NCI-H1417 treated with DMSO at 0.1 percent for 48 hours (cell line): ENCODE data around the gene USP31.

Source experiments
- DNase-seq: peaks from one replicate; lab custom pipeline; 2025; lab: John Stamatoyannopoulos, UW

Gene USP31

GRCh38 chr16:23132775-23133463 lies 16.3 kb downstream of the USP31 start:
- no peak for DNase-seq

DNA sequence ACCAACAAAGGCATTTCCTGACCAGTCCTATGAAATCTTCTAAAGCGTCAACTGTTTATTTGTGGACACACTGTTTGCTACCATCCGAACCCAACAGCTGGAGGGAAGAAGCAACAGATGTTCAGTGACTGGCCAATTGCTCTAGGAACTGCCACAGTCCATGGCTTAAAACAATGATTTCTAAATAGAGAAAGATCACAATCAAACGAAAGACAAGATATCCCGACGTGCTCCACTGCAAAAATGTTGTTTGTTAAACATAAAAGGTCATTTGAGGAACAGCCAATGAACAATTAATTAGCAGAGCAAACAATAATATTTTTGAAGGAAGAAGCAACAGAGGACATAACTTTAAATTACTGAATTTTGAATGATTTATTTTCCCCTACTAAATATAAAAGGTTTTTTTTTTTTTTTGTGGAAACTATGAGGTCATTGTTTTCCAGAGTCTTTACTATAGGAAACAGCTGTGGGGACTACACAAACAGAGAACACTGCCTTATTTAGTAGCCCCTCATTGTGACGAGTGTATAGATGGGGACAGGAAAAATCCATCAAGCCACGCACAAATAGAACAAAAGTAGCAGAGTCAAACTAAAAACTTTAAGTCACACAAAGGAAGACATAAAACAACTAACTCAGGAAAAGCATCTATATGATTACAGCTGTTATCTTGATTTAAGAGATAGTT lies 17.2 kb downstream of the USP31 start:
- no peak for DNase-seq

GRCh38 chr16:23131436-23131835 lies 17.8 kb downstream of the USP31 start:
- no peak for DNase-seq

DNA sequence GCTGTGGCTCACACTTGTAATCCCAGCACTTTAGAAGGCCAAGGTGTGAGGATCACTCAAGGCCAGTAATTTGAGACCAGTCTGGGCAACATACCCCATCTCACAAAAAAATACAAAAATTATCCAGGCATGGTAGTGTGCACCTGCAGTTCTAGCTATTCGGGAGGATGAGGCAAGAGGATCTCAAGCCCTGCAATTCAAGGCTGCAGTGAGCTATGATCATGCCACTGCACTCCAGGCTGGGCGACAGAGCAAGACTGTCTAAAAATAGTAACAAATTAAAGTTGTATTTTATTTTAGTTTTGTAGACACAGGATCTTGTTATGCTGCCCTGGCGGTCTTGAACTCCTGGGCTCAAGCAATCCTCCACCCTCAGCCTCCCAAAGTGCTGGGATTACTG lies 18.2 kb downstream of the USP31 start:
- no peak for DNase-seq

DNA sequence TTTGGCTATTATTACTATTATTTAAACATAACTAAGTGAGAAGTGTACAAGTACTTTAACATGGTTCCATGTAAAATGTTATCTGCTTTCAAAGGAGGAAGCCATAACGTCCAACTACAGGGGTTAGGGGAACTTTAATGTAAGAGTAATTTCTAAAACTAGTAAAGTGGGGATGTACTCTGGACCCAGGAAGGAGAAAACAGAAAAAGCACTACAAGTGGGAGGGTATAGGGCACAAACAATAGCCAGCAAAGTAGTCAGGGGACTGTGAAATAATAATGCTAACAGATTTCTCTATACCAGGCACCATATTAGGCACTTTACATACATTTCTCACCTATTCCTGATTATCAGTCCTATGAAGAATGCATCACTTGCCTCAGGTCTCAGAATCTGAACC lies 19.6 kb downstream of the USP31 start:
- no peak for DNase-seq

- no peak for DNase-seq
Observed at GRCh38 chr16:23128056-23128455, 21.2 kb downstream of the USP31 start.

- no peak for DNase-seq
Observed at GRCh38 chr16:23125277-23125676, 24.0 kb downstream of the USP31 start.

GRCh38 chr16:23124315-23124714 lies 24.9 kb downstream of the USP31 start:
- DNase-seq: no peak

- no peak for DNase-seq
Observed at GRCh38 chr16:23122144-23122543, 27.1 kb downstream of the USP31 start.

DNA sequence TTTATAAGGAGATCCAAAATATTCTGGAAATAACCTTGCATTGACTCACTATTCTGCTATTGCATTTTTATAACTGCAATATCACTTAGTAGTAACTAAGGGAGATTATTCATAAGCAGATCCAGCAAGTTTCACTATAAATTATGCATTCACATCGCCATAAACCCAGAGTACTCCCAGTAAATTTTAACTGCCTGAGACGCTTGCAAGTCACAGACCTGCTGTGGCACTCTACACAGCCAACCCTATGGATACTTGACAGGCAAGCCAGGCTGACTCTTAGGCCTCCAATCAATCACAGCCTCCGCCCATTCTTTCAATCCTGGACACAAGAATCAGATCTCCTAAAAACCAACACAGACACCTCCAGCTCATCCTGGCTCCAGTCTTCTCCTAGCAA lies 28.2 kb downstream of the USP31 start:
- no peak for DNase-seq

DNA sequence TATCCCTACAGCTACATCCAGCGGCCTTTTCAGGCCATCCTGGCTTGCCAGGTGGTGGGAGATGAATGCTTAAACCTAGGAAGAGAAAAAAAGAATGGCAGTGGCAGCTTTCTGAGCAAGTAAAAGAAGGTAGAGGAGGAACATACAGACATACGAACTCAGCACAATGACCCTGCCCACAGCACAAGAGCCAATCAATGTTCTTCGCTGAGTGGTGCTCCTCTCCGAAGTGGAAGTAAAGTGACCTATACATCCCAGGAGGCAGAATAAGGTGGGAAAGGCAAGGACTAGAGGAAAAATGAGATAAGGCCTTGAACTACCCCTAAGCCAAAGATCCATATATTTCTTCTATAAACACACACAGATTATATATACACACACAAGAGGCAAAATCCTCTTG lies 28.7 kb downstream of the USP31 start:
- DNase-seq: no peak

DNA sequence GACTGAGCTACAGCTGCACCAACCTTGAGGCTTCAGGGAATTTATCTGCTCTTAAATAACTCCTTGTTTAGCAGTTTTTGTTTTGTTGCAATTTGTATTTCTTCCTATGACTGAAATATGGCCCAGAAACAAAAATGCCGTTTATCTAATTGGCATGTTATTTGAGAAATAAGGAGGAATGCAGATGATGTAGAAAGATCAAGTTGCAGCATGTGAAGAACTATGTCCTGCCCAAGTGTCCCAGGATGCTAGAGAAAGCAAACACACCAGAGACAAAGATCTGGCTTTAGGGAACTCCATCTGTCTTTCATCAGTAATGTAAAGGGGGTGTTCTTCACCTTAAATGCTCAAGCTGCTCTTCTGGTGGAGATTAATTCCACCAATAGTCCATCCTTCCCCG lies 29.7 kb downstream of the USP31 start:
- DNase-seq: no peak

DNA sequence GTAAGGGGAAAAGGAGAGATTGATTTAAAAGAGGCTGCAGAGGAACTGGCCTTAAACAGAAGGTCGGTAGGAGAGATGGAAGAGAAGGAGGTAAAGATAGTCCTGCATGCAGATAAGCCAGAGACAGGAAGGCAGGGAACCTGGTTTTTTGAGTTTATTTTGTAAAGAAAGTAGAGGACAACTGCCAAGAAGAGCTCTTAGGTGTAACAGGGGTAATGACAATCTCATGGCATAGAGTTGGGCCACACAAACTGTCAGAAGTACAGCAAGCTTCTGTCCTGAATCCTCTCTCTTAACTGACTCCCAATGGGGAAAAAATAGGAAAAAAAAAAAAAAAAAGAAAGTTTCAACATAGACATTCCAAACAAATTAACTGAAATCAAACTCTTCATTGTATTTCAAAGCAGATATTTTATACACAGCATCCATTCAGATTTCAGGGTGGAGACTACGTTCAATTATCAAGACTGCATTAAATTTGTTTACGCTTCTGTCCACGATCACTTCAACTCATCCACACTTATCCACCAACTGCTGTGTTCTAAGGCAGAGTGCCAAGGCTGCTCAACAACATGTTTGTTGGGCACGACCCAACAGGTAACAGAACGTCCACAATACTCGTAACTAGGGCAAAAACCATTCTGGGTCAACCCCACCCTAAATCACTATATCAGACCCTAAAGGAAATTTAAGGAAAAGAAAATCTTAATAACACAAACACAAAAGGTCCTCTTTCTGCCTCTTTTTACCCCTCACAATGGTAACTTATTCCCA lies 34.9 kb downstream of the USP31 start:
- no peak for DNase-seq

DNA sequence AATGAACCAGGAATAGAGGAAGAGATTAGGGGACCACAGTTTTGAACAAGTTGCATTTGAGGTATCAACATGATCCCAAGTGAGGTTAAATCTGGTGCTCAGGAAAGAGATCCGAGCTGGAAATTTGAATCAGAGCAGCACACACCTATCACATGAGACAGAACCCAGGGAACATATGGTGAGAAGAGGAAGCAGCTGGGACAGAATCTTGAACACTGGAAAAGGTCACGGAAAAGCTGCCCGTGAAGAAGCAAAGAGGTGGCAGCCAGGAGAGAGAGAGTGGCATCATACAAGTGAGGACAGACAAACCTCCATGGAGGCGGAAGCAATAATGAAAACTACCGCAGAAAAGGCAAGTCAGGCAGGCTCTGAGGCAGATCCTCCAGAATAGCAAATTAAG lies 36.1 kb downstream of the USP31 start:
- DNase-seq: no peak

DNA sequence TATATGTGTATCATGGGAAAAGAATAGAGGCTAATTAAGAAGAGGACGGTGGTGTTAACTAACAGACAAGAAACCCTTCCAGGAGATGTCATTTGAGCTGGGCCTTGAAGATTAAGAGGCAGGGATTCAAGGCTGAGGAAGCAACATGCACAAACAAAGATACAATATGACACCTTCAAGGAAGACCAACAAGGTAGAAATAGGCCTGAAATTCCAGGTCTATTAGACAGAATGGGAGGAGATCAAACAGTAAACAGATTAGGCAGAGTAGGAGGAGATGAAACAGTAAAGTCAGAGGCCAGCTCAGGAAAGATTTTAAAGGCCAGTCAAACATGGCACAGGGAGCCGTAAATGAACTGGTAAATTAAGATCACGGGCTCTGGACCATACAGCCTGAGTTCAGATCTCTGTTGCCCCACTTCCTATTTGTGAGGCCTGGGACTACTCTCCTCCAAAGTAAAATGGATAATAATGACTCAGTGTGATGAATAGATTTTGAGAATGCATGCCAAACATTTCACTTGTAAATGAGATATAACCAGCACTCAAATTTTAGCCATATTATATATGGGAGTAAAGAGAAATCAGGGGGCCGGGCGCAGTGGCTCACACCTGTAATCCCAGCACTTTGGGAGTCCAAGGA lies 38.9 kb downstream of the USP31 start:
- no peak for DNase-seq

DNA sequence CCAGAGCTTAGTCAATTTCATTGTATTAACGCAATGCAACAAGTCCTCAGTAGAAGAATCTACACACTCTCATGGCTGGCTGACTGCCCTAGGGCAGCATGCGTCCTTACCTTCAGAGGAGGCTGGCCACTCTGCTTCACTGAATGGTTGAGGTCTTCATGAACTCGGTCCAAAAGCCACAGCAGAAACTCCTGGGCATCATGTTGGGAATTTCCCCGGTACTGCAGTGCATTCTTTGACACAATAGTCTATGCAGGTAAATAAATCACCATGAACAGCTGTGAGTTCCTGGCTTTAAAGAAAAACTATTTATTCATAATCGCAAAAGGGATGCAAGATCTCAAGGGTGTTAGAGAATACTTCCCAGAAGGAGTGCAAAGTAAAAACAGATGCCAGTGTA lies 41.3 kb downstream of the USP31 start:
- DNase-seq: no peak

GRCh38 chr16:23107117-23107516 lies 42.1 kb downstream of the USP31 start:
- peak; percentile 2 for DNase-seq

- no peak for DNase-seq
Observed at GRCh38 chr16:23105309-23105708, 43.9 kb downstream of the USP31 start.

- no peak for DNase-seq
Observed at GRCh38 chr16:23104032-23104955, 45.0 kb downstream of the USP31 start.

DNA sequence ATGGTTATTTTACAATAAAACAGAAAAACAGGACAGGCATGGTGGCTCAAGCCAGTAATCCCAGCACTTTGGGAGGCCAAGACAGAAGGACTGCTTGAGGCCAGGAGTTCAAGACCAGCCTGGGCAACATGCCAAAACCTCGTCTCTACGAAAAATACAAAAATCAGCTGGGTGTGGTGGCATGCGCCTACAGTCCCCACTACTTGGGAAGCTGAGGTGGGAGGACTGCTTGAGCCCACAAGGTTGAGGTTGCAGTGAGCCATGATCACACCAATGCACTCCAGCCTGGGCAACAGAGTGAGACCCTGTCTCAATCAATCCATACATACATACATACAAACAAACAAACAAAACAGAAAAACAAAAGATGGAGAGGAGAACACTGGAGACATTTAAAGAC lies 45.6 kb downstream of the USP31 start:
- no peak for DNase-seq

DNA sequence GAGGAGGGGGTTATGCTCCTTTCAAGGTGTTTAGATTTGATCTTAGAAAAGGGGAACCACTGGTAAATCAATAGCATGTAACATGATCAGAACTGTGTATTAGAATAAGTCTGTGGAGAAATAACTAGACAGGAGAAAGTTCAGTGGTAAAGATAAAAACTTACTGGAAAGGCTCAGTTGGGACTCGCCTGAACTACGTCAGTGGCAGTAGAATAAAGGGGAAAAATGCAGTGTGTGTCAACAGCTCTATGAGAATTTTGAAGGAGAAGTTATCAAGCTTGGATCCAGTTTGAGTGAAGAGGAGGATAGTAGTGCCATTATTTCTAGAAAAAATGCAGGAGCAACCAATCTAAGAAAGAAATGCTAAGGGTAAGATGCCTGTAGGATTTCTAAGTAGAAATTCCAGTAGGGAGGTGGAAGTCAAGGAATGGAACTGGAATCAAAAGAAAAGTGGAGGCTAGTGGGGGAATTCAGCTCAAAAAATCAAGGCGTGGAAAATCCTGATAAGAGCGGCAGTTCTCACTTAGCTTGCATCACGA lies 48.2 kb downstream of the USP31 start:
- DNase-seq: no peak
